ENCODE data around the gene ABHD17B.

ABHD17B gene

GRCh38 chr9:71941060-71941568 lies 30.1 kb upstream of the ABHD17B start:
- no peaks in the 10 kb centered on the region for H3K9me3 ChIP-seq (ENCODE audit: severe bottlenecking)
- ATAC-seq (ENCODE audit: low read depth) (peak; percentile 16; the same call in 1 of the 3 replicates), DNase-seq (ENCODE audit: low spot score) (no peak)
- H3K4me3 ChIP-seq (ENCODE audit: severe bottlenecking): no peak overlapping the region
- peaks cover 64% of the 10 kb centered on the region for H3K4me1 ChIP-seq (ENCODE audit: insufficient read depth, poor library complexity, severe bottlenecking)
- H3K36me3 ChIP-seq (ENCODE audit: low read depth): no peaks in the 10 kb centered on the region
- no peak for TF ChIP-seq CTCF (IDR thresholded peaks at IDR 0.05; ENCODE audit: poor library complexity, severe bottlenecking)
- H3K27ac ChIP-seq (ENCODE audit: poor library complexity, severe bottlenecking): peak overlapping the region; percentile 83
- no peaks in the 10 kb centered on the region for H3K27me3 ChIP-seq (ENCODE audit: insufficient read depth, poor library complexity, severe bottlenecking)

- Histone ChIP-seq H3K4me3 (ENCODE audit: severe bottlenecking) (no peak overlapping the region), H3K36me3 (ENCODE audit: low read depth) (no peaks in the 10 kb centered on the region), H3K27me3 (ENCODE audit: insufficient read depth, poor library complexity, severe bottlenecking) (no peaks in the 10 kb centered on the region), H3K27ac (ENCODE audit: poor library complexity, severe bottlenecking) (no peak overlapping the region), H3K9me3 (ENCODE audit: severe bottlenecking) (no peaks in the 10 kb centered on the region), H3K4me1 (ENCODE audit: insufficient read depth, poor library complexity, severe bottlenecking) (peaks cover 39% of the 10 kb centered on the region)
- ATAC-seq (ENCODE audit: low read depth) (no peak), DNase-seq (ENCODE audit: low spot score) (no peak)
- no peak for TF ChIP-seq CTCF (IDR thresholded peaks at IDR 0.05; ENCODE audit: poor library complexity, severe bottlenecking)
Observed at GRCh38 chr9:71937898-71938297, 26.9 kb upstream of the ABHD17B start.

- Histone ChIP-seq H3K27me3 (ENCODE audit: insufficient read depth, poor library complexity, severe bottlenecking) (no peaks in the 10 kb centered on the region), H3K4me3 (ENCODE audit: severe bottlenecking) (no peak overlapping the region), H3K27ac (ENCODE audit: poor library complexity, severe bottlenecking) (peak overlapping the region; percentile 51), H3K36me3 (ENCODE audit: low read depth) (no peaks in the 10 kb centered on the region), H3K9me3 (ENCODE audit: severe bottlenecking) (no peaks in the 10 kb centered on the region), H3K4me1 (ENCODE audit: insufficient read depth, poor library complexity, severe bottlenecking) (peaks cover 36% of the 10 kb centered on the region)
- peak; percentile 64 for ATAC-seq (ENCODE audit: low read depth)
- no peak for DNase-seq (ENCODE audit: low spot score)
- TF ChIP-seq CTCF (IDR thresholded peaks at IDR 0.05; ENCODE audit: poor library complexity, severe bottlenecking): no peak
Observed at GRCh38 chr9:71937070-71937625, 26.2 kb upstream of the ABHD17B start.

- Histone ChIP-seq H3K27me3 (ENCODE audit: insufficient read depth, poor library complexity, severe bottlenecking) (no peaks in the 10 kb centered on the region), H3K9me3 (ENCODE audit: severe bottlenecking) (no peaks in the 10 kb centered on the region), H3K4me3 (ENCODE audit: severe bottlenecking) (no peak overlapping the region), H3K4me1 (ENCODE audit: insufficient read depth, poor library complexity, severe bottlenecking) (peaks cover 25% of the 10 kb centered on the region), H3K36me3 (ENCODE audit: low read depth) (no peaks in the 10 kb centered on the region), H3K27ac (ENCODE audit: poor library complexity, severe bottlenecking) (peak overlapping the region; percentile 51)
- no peak for DNase-seq (ENCODE audit: low spot score)
- no peak for ATAC-seq (ENCODE audit: low read depth)
- TF ChIP-seq CTCF (IDR thresholded peaks at IDR 0.05; ENCODE audit: poor library complexity, severe bottlenecking): no peak
Observed at GRCh38 chr9:71936066-71936465, 25.1 kb upstream of the ABHD17B start.

GRCh38 chr9:71931166-71931565 lies 20.2 kb upstream of the ABHD17B start:
- peaks cover 14% of the 10 kb centered on the region for H3K4me1 ChIP-seq (ENCODE audit: insufficient read depth, poor library complexity, severe bottlenecking)
- ATAC-seq (ENCODE audit: low read depth) (no peak), DNase-seq (ENCODE audit: low spot score) (no peak)
- no peaks in the 10 kb centered on the region for H3K9me3 ChIP-seq (ENCODE audit: severe bottlenecking)
- TF ChIP-seq CTCF (IDR thresholded peaks at IDR 0.05; ENCODE audit: poor library complexity, severe bottlenecking): no peak
- no peak overlapping the region for H3K27ac ChIP-seq (ENCODE audit: poor library complexity, severe bottlenecking)
- H3K36me3 ChIP-seq (ENCODE audit: low read depth): no peaks in the 10 kb centered on the region; the same call in 1 of the 2 replicates
- H3K27me3 ChIP-seq (ENCODE audit: insufficient read depth, poor library complexity, severe bottlenecking): no peaks in the 10 kb centered on the region
- no peak overlapping the region for H3K4me3 ChIP-seq (ENCODE audit: severe bottlenecking)
